HG02623 (cell line): ENCODE measurements around the gene PFDN1.

ENCODE experiments used
- ATAC-seq: cut with Tn5 transposase; IDR thresholded peaks from one replicate; pipeline ENCODE4 v1.9.1; 2021; ENCODE audit warnings: moderate library complexity; ENCODE audit not compliant: unreplicated experiment

PFDN1 gene

GRCh38 chr5:140298183-140298601 is 4.7 kb downstream of the PFDN1 start:
- no peak for ATAC-seq

GRCh38 chr5:140297283-140297682 is 5.6 kb downstream of the PFDN1 start:
- ATAC-seq, result no peak

DNA sequence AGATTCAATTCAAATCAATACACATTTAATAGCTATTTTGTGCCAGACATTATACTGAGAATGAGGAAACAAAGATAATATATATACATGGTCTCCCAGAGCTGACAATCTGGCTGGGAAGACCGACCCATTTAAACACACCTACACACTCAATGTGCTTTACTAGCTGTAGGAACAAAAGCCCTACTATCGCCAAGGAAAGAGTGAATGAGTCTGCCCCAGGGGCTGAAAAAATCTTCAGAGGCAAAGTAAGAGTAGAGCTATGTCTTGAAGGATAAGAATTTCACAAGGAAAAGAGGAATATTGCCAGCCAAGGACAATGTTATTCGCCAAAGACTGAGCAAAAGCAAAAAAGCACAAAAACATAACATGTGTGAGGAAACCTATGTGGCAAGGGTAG is 6.6 kb downstream of the PFDN1 start:
- no peak for ATAC-seq

- no peak for ATAC-seq
Observed at GRCh38 chr5:140295414-140295813, 7.5 kb downstream of the PFDN1 start.

- no peak for ATAC-seq
Observed at GRCh38 chr5:140294753-140295152, 8.1 kb downstream of the PFDN1 start.

GRCh38 chr5:140293849-140294100 is 9.1 kb downstream of the PFDN1 start:
- ATAC-seq, result no peak

DNA sequence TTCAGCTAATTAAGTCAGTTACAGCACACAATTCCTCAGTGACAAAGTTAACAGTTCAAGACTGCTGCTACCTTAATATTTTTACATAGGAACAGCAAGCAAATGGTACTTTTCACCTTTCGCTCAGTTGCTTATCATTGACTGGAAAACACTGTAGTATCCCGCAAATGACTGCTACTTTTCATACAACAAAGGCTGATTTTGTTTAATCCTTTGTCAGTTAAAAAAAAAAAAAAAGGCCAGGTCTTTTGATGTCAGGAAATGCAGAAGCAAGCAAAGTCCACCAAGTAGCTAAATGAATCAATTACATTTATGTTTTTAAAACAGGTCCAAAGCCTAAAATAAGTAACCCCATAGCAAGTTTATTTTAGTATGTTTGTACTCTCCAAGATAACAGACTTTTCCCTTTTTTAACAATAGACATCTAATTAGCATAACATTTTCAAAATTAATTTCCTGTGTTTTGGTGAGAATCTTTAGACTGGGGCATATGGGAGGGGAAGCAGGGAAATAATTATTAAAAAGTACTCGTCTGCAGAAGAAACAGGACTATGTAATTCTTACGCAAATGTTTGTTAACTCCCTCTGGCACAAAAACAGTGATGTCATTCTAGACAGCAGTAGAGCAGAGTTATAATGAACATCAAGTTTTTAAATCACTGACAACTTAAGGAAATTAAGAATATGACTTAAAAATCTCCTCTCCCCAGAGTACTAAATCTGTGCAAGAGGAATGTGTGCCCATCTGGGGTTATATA is 9.6 kb downstream of the PFDN1 start:
- no peak for ATAC-seq

DNA sequence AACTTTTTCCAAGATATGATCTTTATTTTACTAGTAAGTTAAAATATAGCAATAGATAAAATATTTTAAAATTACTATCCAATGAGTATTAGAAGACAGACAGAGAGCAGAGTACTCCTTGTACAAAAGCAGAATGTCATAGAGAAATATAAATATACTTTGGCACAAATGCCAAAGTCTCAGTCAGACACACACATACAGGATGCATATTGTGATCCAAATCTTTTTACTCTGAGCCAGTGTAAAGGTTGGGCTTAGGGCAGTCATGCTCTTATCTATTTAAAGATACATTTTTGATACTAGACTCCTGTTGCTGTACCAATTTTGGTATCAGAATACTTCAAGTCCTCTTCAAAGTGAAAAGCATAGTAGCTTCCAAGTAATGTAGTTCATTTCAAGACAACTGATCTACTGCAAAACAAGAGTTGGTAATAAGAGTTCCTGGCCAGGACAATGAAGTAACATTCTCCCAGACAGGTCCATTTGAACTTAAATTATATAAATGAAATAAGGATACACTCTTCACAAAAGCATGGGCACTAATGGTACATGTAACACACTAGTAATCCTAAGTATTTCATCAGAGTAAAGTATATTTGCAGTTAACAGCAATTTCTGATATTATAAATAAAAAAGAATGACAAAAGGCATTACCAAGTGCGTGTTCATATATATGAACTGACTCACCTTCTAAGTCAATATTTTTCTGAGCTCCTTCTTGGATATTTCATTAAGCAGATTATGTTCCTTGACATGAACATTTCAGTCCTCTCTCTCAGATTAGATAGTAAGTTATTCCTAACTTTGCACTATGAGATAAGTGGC is 10.5 kb downstream of the PFDN1 start:
- ATAC-seq, result no peak

- ATAC-seq, result no peak
Observed at GRCh38 chr5:140287801-140288521, 14.9 kb downstream of the PFDN1 start.

DNA sequence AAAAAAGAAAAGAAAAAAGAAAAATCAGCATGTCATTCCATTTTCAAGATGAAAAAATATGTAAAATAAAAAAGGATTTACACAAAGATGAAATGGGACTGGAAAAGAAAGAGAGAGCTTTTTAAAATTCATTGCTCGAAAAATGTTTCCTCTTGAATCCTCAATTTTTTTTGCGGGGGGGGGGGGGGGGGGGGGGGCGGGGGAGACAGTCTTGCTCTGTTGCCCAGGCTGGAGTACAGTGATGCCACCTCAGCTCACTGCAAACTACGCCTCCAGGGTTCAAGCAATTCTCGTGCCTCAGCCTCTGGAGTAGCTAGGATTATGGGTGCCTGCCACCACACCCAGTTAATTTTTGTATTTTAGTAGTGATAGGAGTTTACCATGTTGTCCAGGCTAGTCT is 16.5 kb downstream of the PFDN1 start:
- no peak for ATAC-seq

- ATAC-seq, result no peak
Observed at GRCh38 chr5:140284013-140284412, 18.9 kb downstream of the PFDN1 start.

DNA sequence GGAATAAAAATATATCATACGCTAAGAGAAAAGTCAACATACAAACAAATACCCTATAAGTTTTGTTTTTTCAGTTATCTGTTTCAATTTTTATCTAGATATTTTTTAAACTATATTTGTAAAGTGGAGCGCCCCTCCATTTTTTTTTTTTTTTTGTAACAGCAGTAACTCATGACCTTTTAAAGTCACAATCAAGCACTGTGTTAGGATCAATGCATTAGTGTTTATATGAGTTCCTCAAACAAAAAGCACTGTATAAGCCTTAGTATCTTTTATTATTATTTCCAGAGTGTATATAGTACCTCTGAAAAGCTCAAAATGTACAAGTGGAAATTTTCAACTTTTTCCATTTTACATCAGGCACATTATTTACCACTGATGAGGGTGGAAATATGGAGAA is 20.6 kb downstream of the PFDN1 start:
- no peak for ATAC-seq

DNA sequence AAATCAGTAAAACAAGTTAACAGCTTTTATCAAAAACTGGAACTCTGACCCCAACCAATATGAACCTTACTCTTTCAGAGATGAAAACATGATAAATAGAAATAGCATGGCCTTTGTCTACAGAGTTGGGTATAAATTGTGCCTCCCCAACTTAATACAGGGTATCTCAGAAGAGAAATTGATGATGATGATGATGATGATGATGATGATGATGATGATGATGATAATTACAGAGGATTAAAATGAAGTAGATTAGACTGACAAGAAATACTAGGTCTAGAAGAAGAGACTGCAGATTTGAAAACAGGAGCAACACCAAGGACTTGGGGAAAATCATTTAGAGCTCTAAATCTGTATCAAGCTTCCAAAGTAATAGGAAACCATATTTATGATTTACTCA is 27.1 kb downstream of the PFDN1 start:
- ATAC-seq, result no peak

DNA sequence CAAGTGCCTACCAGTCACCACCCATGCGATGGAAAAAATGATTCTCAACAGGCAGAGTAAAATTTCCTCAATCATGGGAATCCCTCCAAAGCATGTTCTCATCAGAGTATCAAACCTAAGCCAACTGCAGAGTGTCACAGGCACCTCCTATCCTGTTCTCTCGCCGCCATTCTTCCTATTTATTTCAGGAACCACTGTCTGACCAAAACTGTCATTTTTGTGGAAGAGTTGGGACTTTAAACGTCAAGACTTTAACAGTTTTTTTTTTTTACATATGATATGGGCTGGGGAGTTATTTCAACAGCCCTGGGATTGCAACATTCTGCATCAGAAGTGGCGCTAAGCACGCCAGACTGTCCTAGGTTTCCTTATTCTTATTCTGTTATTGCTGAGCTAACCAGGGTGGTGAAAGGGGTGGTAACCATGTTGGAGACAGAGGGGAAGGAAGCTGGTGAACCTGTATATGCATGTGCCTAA is 29.5 kb downstream of the PFDN1 start:
- no peak for ATAC-seq

GRCh38 chr5:140270008-140270407 is 32.9 kb downstream of the PFDN1 start:
- ATAC-seq, result no peak

DNA sequence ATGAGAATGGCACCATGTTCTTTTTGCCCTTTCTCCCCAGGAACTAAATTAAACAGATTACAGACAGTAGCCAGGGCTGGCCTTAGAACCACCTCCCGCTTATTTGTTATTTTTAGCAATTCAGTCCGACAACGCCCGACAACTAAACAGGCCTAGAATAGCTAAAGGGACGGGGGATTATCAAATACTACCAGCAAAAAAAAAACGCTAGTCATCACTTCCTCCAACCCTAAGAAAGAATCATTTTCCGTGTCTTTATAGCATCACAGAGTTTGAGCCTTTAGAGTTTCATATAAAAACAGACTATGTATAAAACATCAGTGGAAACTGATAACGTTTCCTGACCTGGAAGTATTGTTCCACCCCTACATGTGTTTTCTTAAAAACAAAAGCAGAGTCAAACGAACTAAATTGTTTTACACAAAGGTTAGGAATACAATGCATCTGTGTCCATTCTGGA is 35.3 kb downstream of the PFDN1 start:
- no peak for ATAC-seq

- ATAC-seq, result no peak
Observed at GRCh38 chr5:140267201-140267540, 35.7 kb downstream of the PFDN1 start.

DNA sequence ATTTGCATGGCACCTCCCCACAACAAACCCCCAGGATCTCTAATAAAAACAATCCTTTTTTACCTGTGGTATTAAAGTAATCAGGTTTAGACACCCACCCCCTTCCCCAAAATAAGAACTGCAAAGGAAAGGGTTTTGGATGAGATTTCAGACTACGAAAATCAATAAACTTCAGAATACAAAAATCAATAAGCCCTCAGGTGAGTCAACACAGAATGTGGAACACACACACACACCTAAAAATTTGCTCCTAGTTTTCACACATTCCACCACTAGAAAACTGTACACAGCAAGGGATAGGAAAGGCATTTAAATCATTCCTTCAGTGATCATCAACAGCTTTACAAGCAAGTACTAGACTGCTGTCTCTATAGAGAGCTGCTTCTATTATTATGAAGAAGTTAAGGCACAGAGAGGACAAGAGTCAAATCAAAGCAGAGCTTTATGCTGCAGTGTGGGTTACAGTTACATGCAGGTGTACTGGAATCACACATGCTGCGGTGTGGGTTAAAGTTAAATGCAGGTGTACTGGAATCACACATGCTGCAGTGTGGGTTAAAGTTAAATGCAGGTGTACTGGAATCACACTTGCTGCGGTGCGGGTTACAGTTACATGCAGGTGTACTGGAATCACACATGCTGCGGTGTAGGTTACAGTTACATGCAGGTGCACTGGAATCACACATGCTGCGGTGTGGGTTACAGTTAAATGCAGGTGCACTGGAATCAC is 36.3 kb downstream of the PFDN1 start:
- no peak for ATAC-seq

GRCh38 chr5:140265845-140266244 is 37.1 kb downstream of the PFDN1 start:
- ATAC-seq, result no peak

DNA sequence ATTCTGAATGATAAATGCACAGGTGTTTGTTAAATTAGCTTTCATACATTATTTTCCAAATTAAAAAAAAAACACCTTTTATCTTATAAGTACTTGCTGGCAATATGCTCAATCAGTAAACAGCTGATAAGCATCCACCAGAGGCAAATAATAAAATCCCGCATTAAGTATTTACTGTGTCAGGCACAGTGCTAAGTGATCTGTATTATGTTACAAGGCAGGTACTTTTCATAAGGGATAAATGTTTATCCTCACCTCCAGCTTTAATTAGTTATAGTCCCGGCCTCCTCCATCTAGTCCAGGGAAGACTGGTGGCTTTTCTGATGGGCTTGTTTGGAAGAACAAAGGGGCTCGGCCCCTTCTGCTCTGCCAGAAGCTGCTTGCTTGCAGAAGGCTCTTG is 40.1 kb downstream of the PFDN1 start:
- no peak for ATAC-seq

DNA sequence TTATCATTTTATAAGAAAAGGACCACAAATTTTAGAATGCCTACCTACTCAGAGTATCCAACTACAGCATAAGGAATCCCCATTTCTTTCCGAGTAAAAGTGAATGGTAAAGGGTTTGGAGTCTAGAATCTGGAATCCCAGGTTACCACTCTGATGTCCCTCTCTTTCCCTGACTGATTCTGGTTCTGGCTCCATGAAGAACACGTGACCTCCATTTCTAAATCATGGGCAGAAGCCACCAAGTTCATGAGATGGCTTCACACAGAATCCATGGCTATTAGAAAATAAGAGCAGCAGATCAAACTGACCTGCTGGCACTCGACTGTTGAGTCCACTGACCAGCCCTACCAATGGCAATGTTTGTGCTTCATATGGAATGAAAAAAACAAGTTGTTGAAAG is 40.7 kb downstream of the PFDN1 start:
- ATAC-seq, result no peak
